ENCODE results near the gene ZRSR2.

The ZRSR2 gene

GRCh38 chrX:15786915-15787314 is 3.4 kb upstream of the ZRSR2 start:
- Histone ChIP-seq H4K20me1 (ENCODE audit: insufficient read depth, low read length, poor library complexity, severe bottlenecking) (no peaks in the 10 kb centered on the region), H3F3A (ENCODE audit: low read depth) (no peaks in the 10 kb centered on the region), H3K4me2 (ENCODE audit: low read depth, low read length, poor library complexity, severe bottlenecking) (no peak overlapping the region), H3K4me3 (ENCODE audit: low read length, poor library complexity, severe bottlenecking) (no peak overlapping the region), H3K27me3 (ENCODE audit: insufficient read depth, low read length, poor library complexity, severe bottlenecking) (no peaks in the 10 kb centered on the region), H3K9me2 (replicated peaks; ENCODE audit: low read depth, low read length) (no peaks in the 10 kb centered on the region), H3K79me2 (ENCODE audit: insufficient read depth, low read length) (peaks cover 4% of the 10 kb centered on the region; the same call in 1 of the 2 replicates), H3K4me1 (ENCODE audit: insufficient read depth, low read length, poor library complexity, severe bottlenecking) (peaks cover 3% of the 10 kb centered on the region), H2AFZ (ENCODE audit: low read length) (no peak overlapping the region), H3K9ac (ENCODE audit: low read depth, low read length, poor library complexity, severe bottlenecking) (no peak overlapping the region), H3K36me3 (ENCODE audit: insufficient read depth, low read length) (peaks cover 9% of the 10 kb centered on the region; the same call in 1 of the 2 replicates), H3K9me3 (ENCODE audit: insufficient read depth, low read depth, low read length) (no peaks in the 10 kb centered on the region)
- TF ChIP-seq EZH2phosphoT487 (IDR thresholded peaks at IDR 0.05; ENCODE audit: borderline replicate concordance) (no peak), CTCF (conservative IDR thresholded peaks at IDR 0.05; ENCODE audit: low read length) (no peak)

- Histone ChIP-seq H3K79me2 (ENCODE audit: insufficient read depth, low read length) (peaks cover 34% of the 10 kb centered on the region), H3K9me3 (ENCODE audit: insufficient read depth, low read depth, low read length) (no peaks in the 10 kb centered on the region), H3K4me3 (ENCODE audit: low read length, poor library complexity, severe bottlenecking) (peak overlapping the region; percentile 91), H4K20me1 (ENCODE audit: insufficient read depth, low read length, poor library complexity, severe bottlenecking) (peaks cover 5% of the 10 kb centered on the region), H3F3A (ENCODE audit: low read depth) (no peaks in the 10 kb centered on the region), H3K4me1 (ENCODE audit: insufficient read depth, low read length, poor library complexity, severe bottlenecking) (peaks cover 3% of the 10 kb centered on the region), H3K4me2 (ENCODE audit: low read depth, low read length, poor library complexity, severe bottlenecking) (peak overlapping the region; percentile 90), H3K36me3 (ENCODE audit: insufficient read depth, low read length) (no peaks in the 10 kb centered on the region), H3K9me2 (replicated peaks; ENCODE audit: low read depth, low read length) (no peaks in the 10 kb centered on the region), H2AFZ (ENCODE audit: low read length) (peak overlapping the region; percentile 94), H3K27me3 (ENCODE audit: insufficient read depth, low read length, poor library complexity, severe bottlenecking) (no peaks in the 10 kb centered on the region), H3K9ac (ENCODE audit: low read depth, low read length, poor library complexity, severe bottlenecking) (peak overlapping the region; percentile 71)
- TF ChIP-seq CTCF (conservative IDR thresholded peaks at IDR 0.05; ENCODE audit: low read length) = no peak
- no peak for TF ChIP-seq EZH2phosphoT487 (IDR thresholded peaks at IDR 0.05; ENCODE audit: borderline replicate concordance)
Observed at GRCh38 chrX:15790769-15791290, 546 bp downstream of the ZRSR2 start.

- Histone ChIP-seq H3K9me3 (ENCODE audit: insufficient read depth, low read depth, low read length) (no peaks in the 10 kb centered on the region), H4K20me1 (ENCODE audit: insufficient read depth, low read length, poor library complexity, severe bottlenecking) (peaks cover 5% of the 10 kb centered on the region), H3K9me2 (replicated peaks; ENCODE audit: low read depth, low read length) (no peaks in the 10 kb centered on the region), H3K4me3 (ENCODE audit: low read length, poor library complexity, severe bottlenecking) (no peak overlapping the region), H3K79me2 (ENCODE audit: insufficient read depth, low read length) (peaks cover 39% of the 10 kb centered on the region), H3K4me2 (ENCODE audit: low read depth, low read length, poor library complexity, severe bottlenecking) (peak overlapping the region; percentile 7), H3K27me3 (ENCODE audit: insufficient read depth, low read length, poor library complexity, severe bottlenecking) (no peaks in the 10 kb centered on the region), H3K9ac (ENCODE audit: low read depth, low read length, poor library complexity, severe bottlenecking) (no peak overlapping the region), H2AFZ (ENCODE audit: low read length) (no peak overlapping the region), H3K36me3 (ENCODE audit: insufficient read depth, low read length) (peaks cover 4% of the 10 kb centered on the region; the same call in 1 of the 2 replicates), H3K4me1 (ENCODE audit: insufficient read depth, low read length, poor library complexity, severe bottlenecking) (peaks cover 7% of the 10 kb centered on the region), H3F3A (ENCODE audit: low read depth) (no peaks in the 10 kb centered on the region)
- no peak for TF ChIP-seq CTCF (conservative IDR thresholded peaks at IDR 0.05; ENCODE audit: low read length)
- no peak for TF ChIP-seq EZH2phosphoT487 (IDR thresholded peaks at IDR 0.05; ENCODE audit: borderline replicate concordance)
Observed at GRCh38 chrX:15797707-15798106, 7.4 kb downstream of the ZRSR2 start.

Data from Loucy (cell line).